Right renal pelvis (tissue), 4 donors: ENCODE data around the gene NUP98. TPM values are rescaled to one million over a fixed set of nuclear protein-coding genes. Genes with fewer than 3 reads are reported as not detected.
A peak's percentile ranks its signal among the peaks of the same experiment; 100 is the strongest.
"Not testable (repeated sequence)": the region's sequence is repeated elsewhere in the genome, so short reads cannot be mapped to it uniquely, and the experiment has no call there.

Source experiments
- DNase-seq, 4 donors: peaks; one replicate each; pipeline ENCODE4 v3.0.0-alpha.2; 2013; ENCODE audit warnings: low read depth in 4 of 4, low spot score in 3 of 4, missing footprints in 1 of 4
- polyA plus RNA-seq, 4 donors: library from polyadenylated mRNA; unstranded; fragments of 120-200 nt; gene quantifications; one replicate each; pipeline ENCODE4 v1.2.1, GENCODE V29; 2013; ENCODE audit not compliant: insufficient read length in 4 of 4

Gene NUP98
- polyA plus RNA-seq, 4 donors = 60.2 to 63.0 (median 61.3) TPM

- DNase-seq = no peak
Measured at GRCh38 chr11:3802011-3802790, 4.8 kb upstream of the NUP98 start.

- no peak for DNase-seq
Measured at GRCh38 chr11:3799873-3800272, 2.5 kb upstream of the NUP98 start.

DNA sequence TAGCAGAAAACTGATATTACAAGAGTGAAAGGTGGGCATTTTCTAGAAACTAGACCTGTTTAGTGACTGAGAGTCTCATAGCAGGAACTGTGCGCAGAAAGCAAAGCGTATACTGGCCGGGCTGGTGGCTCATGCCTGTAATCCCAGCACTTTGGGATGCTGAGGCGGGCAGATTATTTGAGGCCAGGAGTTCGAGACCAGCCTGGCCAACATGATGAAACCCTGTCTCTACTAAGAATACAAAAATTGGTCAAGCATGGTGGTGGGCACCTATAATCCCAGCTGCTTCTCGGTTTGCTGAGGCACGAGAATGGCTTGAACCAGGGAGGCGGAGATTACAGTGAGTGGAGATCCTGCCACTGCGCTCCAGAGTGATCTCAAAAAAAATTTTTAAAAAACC is 1.8 kb upstream of the NUP98 start:
- DNase-seq = no peak

DNA sequence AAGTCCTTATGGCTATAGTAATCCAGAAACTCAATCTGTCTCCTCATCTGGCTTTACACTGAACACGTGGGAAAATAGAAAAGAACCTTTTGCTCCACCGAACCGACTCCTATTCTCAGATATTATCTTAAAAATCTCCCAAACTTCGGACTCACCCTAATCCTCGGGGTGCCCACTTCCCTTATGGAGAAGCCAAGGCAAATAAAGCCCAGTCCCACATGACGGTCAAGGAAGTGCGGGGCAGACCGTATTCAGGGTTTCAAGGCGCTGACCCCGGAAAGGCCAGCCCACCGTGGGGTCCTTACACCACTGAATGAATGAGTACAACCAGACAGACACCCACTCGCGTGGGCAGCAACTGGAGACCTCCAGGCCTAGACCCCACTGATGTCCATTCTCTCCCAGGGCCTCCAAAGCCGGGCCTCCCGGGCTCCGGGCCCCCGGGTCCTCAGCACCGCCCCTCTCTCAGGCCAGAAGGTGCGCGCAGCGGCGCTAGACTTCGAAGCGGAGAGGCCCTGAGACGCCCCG is 489 bp downstream of the NUP98 start:
- peak in 1 of 4 donors; percentile 26 for DNase-seq

- no peak for DNase-seq
Measured at GRCh38 chr11:3796346-3796745, 1.0 kb downstream of the NUP98 start.

GRCh38 chr11:3796002-3796311 is 1.4 kb downstream of the NUP98 start:
- no peak for DNase-seq

- no peak for DNase-seq
Measured at GRCh38 chr11:3795131-3796001, 2.0 kb downstream of the NUP98 start.

- not testable (repeated sequence) for DNase-seq
Measured at GRCh38 chr11:3794387-3794786, 3.0 kb downstream of the NUP98 start.

DNA sequence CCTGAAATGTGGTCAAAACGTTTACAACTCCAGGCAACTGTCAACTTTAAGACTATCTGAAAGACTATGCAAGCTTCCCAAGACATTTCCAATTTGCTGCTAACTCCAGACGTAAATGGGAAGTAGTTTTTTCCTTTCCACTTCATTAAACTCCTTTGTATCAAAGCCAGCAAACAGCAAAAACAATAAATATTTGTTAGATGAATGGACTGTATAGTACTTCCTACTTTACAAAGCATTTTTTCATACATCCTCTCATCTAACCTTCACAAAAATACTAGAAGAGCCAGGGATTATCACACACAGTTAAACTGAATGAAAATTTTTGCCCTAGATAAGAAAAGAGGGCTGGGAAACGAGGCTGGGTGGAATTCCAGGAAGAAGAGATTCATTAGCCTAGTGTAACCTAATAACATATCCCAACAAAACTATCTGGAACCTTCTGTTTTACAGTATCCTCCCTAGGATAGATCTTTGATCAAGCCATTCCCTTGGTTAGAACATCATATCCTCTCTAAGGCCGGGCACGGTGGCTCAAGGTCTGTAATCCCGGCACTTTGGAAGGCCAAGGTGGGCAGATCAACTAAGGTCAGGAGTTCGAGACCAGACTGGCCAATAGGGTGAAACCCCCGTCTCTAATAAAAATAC is 10.4 kb downstream of the NUP98 start:
- no peak for DNase-seq

GRCh38 chr11:3783611-3784010 is 13.7 kb downstream of the NUP98 start:
- DNase-seq = no peak

DNA sequence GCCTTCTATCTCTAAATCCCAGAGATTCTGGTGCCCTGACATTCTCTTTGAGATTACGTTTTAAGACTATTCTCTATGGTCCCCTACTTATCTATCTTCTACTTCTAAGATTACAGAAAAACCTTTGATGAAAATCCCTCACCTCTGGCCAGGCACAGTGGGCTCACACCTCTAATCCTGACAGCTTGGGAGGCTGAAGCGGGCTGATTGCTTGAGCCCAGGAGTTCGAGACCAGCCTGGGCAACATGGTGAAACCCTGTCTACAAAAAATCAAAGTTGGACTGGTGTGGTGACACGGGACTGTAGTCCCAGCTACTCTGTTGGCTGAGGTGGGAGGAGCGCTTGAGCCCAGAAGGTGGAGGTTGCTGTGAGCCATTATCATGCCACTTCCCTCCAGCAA is 14.4 kb downstream of the NUP98 start:
- DNase-seq = no peak

GRCh38 chr11:3781423-3781822 is 15.9 kb downstream of the NUP98 start:
- DNase-seq = no peak

- DNase-seq = no peak
Measured at GRCh38 chr11:3775736-3776406, 21.5 kb downstream of the NUP98 start.

- no peak for DNase-seq
Measured at GRCh38 chr11:3773180-3773579, 24.2 kb downstream of the NUP98 start.

- no peak for DNase-seq
Measured at GRCh38 chr11:3767536-3767935, 29.8 kb downstream of the NUP98 start.

DNA sequence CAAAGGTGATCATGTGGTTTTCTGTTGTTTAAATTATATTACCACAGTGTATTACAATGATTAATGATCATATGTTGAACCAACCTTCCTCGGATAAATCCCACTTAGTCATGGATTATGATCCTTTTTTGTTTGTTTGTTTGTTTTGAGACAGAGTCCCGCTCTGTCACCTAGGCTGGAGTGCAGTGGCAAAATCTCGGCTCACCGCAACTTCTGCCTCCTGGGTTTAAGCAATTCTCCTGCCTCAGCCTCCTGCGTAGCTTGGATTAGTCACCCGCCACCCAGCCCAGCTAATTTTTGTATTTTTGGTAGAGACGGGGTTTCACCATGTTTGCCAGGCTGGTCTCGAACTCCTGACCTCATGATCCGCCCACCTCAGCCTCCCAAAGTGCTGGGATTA is 30.5 kb downstream of the NUP98 start:
- DNase-seq = not testable (repeated sequence)

GRCh38 chr11:3764266-3764665 is 33.1 kb downstream of the NUP98 start:
- DNase-seq = no peak

- no peak for DNase-seq
Measured at GRCh38 chr11:3755151-3755550, 42.2 kb downstream of the NUP98 start.

- DNase-seq = no peak
Measured at GRCh38 chr11:3753110-3753509, 44.2 kb downstream of the NUP98 start.

DNA sequence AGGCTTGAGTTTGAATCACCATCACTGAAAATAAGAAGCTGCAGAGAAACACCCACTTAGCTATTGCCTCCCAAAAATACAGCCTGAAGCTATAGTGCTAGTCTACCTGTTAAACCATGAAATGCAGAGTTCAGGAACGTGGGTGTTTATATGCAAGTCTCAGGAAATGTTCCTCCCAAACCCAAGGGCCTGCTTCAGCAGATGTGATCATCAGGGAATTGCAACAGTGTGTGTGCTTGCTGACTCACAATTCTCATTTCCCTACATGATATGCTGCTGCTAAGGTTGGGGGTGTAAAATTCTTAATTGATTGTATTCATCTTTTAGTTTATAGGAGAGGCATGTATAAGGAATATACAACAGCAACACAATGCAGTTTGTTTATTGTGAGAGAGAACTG is 49.6 kb downstream of the NUP98 start:
- DNase-seq = no peak

- DNase-seq = no peak
Measured at GRCh38 chr11:3745161-3745560, 52.2 kb downstream of the NUP98 start.
